HCT116 (cell line): ENCODE results near the gene RSRC1. TPM values are rescaled to one million over a fixed set of nuclear protein-coding genes. Genes with fewer than 3 reads are reported as not detected.
"Not testable (repeated sequence)": the region's sequence is repeated elsewhere in the genome, so short reads cannot be mapped to it uniquely, and the experiment has no call there.

Experiments used
- ATAC-seq: fragments of 200-7000 bp; cut with Tn5 transposase; 2 replicates; pipeline ENCODE4 v1.9.1; 2020; ENCODE audit warnings: mild to moderate bottlenecking, moderate library complexity
- BruUV-seq: library from RNA; stranded (reverse); fragments of 400-500 nt; replicated peaks from 2 replicates; lab custom pipeline; 2021; lab: Mats Ljungman, UMichigan
- CTCF ChIA-PET: fragments of 300-600 bp; sonication (Branson Sonifier 250); formaldehyde crosslinking; loops from one replicate; lab custom pipeline; 2021; ENCODE audit warnings: antibody characterized with exemption; lab: Charles Lee
- POLR2A ChIA-PET: fragments of 300-600, 350-600 bp; sonication (Branson Sonifier 250); formaldehyde crosslinking; loops from one replicate; lab custom pipeline; 2021; ENCODE audit warnings: antibody characterized with exemption; lab: Charles Lee
- RAD21 ChIA-PET, 2 experiments: fragments of 300-600 bp; sonication (Branson Sonifier 250); formaldehyde crosslinking; loops; one replicate each; lab custom pipeline; 2023; ENCODE audit warnings: low total read pairs in 2 of 2; ENCODE audit not compliant: uncharacterized antibody in 2 of 2, unreplicated experiment in 2 of 2, low non-redundant PET in 1 of 2; lab: Charles Lee
- DNase-seq: peaks from one replicate; pipeline ENCODE4 v3.0.0-alpha.2; 2010; ENCODE audit warnings: low read depth, low spot score
- H2AFZ ChIP-seq: fragments of 200-600 bp; shearing (Covaris generic), sonication (generic); 2 replicates; pipeline ENCODE4 v1.6.1; 2017; ENCODE audit warnings: low read depth, mixed run types, mixed read lengths, antibody characterized with exemption, low read length; ENCODE audit not compliant: poor library complexity, severe bottlenecking
- H3K27ac ChIP-seq: 2 replicates; pipeline ENCODE4 v1.5.1; 2012; ENCODE audit warnings: low read depth, low read length
- H3K27me3 ChIP-seq: fragments of 200-600 bp; sonication (generic); 2 replicates; pipeline ENCODE4 v1.6.1; 2016; ENCODE audit warnings: mixed run types, low read length, mixed read lengths; ENCODE audit not compliant: insufficient read depth
- H3K36me3 ChIP-seq, 2 experiments: fragments of 200-500 bp in 1 of 2; fragments of 200-600 bp in 1 of 2; sonication (Bioruptor generic) in 1 of 2; sonication (generic) in 1 of 2; 2 replicates each; pipeline versions ENCODE4 v1.5.1 to v1.6.1; 2014 to 2016; ENCODE audit warnings: low read length in 2 of 2, inconsistent platforms in 1 of 2, mixed read lengths in 1 of 2, mixed run types in 1 of 2; ENCODE audit not compliant: insufficient read depth in 2 of 2, control insufficient read depth in 1 of 2
- H3K4me1 ChIP-seq, 2 experiments: fragments of 200-600 bp in 1 of 2; sonication (generic) in 1 of 2; 2 replicates each; pipeline versions ENCODE4 v1.5.1 to v1.6.1; 2012 to 2017; ENCODE audit warnings: low read length in 2 of 2, inconsistent platforms in 1 of 2, mild to moderate bottlenecking in 1 of 2, mixed read lengths in 1 of 2, mixed run types in 1 of 2, moderate library complexity in 1 of 2; ENCODE audit not compliant: insufficient read depth in 2 of 2, control insufficient read depth in 1 of 2
- H3K4me2 ChIP-seq: fragments of 200-600 bp; sonication (generic); 2 replicates; pipeline ENCODE4 v1.6.1; 2017; ENCODE audit warnings: mixed run types, low read length, mixed read lengths
- H3K4me3 ChIP-seq, 2 experiments: fragments of 200-600 bp in 1 of 2; sonication (generic) in 1 of 2; replicated peaks in 1 of 2; 2 replicates each; pipeline ENCODE4 v1.5.1; 2011 to 2016; ENCODE audit warnings: low read length in 2 of 2, control low read depth in 1 of 2, low read depth in 1 of 2, mild to moderate bottlenecking in 1 of 2, mixed read lengths in 1 of 2, mixed run types in 1 of 2
- H3K79me2 ChIP-seq: fragments of 200-600 bp; sonication (generic); 2 replicates; pipeline ENCODE4 v1.6.1; 2017; ENCODE audit warnings: mild to moderate bottlenecking, mixed run types, low read length, moderate library complexity, mixed read lengths; ENCODE audit not compliant: insufficient read depth
- H3K9ac ChIP-seq: fragments of 200-600 bp; sonication (generic); 2 replicates; pipeline ENCODE4 v1.6.1; 2016; ENCODE audit warnings: low read length, mixed read lengths
- H3K9me2 ChIP-seq: fragments of 200-600 bp; sonication (generic), shearing (Covaris generic); 2 replicates; pipeline ENCODE4 v1.6.1; 2017; ENCODE audit warnings: mixed run types, mild to moderate bottlenecking, moderate library complexity; ENCODE audit not compliant: insufficient read depth
- H3K9me3 ChIP-seq, 2 experiments: fragments of 200-500 bp in 1 of 2; fragments of 200-600 bp in 1 of 2; sonication (Bioruptor generic) in 1 of 2; sonication (generic) in 1 of 2; 2 replicates each; pipeline ENCODE4 v1.6.1; 2014 to 2017; ENCODE audit warnings: low read length in 2 of 2, mixed read lengths in 2 of 2, inconsistent platforms in 1 of 2, low read depth in 1 of 2, mild to moderate bottlenecking in 1 of 2, mixed run types in 1 of 2, moderate library complexity in 1 of 2; ENCODE audit not compliant: control insufficient read depth in 1 of 2, insufficient read depth in 1 of 2
- H4K20me1 ChIP-seq: fragments of 200-600 bp; sonication (generic), shearing (Covaris generic); 2 replicates; pipeline ENCODE4 v1.6.1; 2017; ENCODE audit warnings: mixed run types, mild to moderate bottlenecking, moderate library complexity; ENCODE audit not compliant: insufficient read depth
- CEBPB ChIP-seq: IDR thresholded peaks from 2 replicates; pipeline ENCODE4 v1.6.1; 2012; ENCODE audit warnings: low read depth
- POLR2A ChIP-seq: IDR thresholded peaks from 2 replicates; pipeline ENCODE4 v1.7.0; 2011; ENCODE audit warnings: borderline replicate concordance; ENCODE audit not compliant: insufficient read depth, insufficient read length; ENCODE audit errors: extremely low read depth
- POLR2AphosphoS5 ChIP-seq: IDR thresholded peaks from 2 replicates; pipeline ENCODE4 v1.6.1; 2011; ENCODE audit warnings: mild to moderate bottlenecking, low read depth, low read length, moderate library complexity
- SP1 ChIP-seq: IDR thresholded peaks from 2 replicates; pipeline ENCODE4 v1.6.1; 2012; ENCODE audit warnings: low read depth
- SRF ChIP-seq: IDR thresholded peaks from 2 replicates; pipeline ENCODE4 v1.6.1; 2012; ENCODE audit warnings: low read depth
- YY1 ChIP-seq: IDR thresholded peaks from 2 replicates; pipeline ENCODE4 v1.6.1; 2011; ENCODE audit warnings: low read length, low read depth, moderate library complexity, mild to moderate bottlenecking; ENCODE audit not compliant: insufficient replicate concordance; ENCODE audit errors: extremely low read depth
- ZFX ChIP-seq: fragments of 450-650 bp; IDR thresholded peaks from 2 replicates; pipeline ENCODE4 v1.6.1; 2017
- intact Hi-C: fragments of 100-400 bp; cut with micrococcal nuclease; formaldehyde crosslinking; loops from 2 replicates; pipeline ENCODE4 v1.10.0; 2022
- total RNA-seq: library from RNA; stranded (reverse); gene quantifications from one replicate; pipeline ENCODE4 v1.2.1, GENCODE V29; 2021; ENCODE audit not compliant: unreplicated experiment
- TF ChIP-seq, protein P1 (sequence below): IDR thresholded peaks from 2 replicates; pipeline ENCODE4 v1.6.1; 2012
- TF ChIP-seq, protein P2 (sequence below): IDR thresholded peaks from 2 replicates; pipeline ENCODE4 v1.6.1; 2012

RSRC1 gene
- total RNA-seq, 1 experiment from 2014 or later: 37.1 TPM

DNA sequence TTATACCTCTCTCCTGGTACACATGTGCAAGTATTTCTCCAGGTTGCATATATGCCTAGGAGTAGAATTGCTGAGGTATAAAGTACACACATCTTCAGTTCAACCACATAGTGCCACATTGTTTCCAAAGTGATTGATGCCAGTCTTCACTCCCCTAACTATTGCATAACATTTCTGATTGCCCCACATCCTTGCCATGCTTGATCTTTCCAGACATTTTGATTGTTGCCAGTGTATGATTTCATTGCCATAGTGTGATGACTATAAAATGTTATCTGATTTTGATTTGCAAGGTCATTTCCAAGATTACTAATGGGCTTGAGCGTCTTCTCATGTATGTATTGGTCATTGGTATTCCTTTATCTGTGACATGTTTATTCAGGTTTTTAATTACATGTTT lies 400.0 kb downstream of the RSRC1 start:
- Histone ChIP-seq H3K4me2 (no peak overlapping the region), H3K36me3 (no peaks in the 10 kb centered on the region)
- POLR2A ChIA-PET: no interaction called here
- TF ChIP-seq CEBPB (no peak), SP1 (no peak), SRF (no peak), ZFX (no peak), YY1 (no peak), POLR2AphosphoS5 (no peak), POLR2A (no peak)
- TF ChIP-seq, protein P1, sequence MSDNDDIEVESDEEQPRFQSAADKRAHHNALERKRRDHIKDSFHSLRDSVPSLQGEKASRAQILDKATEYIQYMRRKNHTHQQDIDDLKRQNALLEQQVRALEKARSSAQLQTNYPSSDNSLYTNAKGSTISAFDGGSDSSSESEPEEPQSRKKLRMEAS: no peak
- TF ChIP-seq, protein P2, sequence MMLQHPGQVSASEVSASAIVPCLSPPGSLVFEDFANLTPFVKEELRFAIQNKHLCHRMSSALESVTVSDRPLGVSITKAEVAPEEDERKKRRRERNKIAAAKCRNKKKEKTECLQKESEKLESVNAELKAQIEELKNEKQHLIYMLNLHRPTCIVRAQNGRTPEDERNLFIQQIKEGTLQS: no peak
- TF ChIP-seq, all 23 proteins: peak for 0
- Histone ChIP-seq H3K9ac (no peak overlapping the region), H3K9me3 (no peaks in the 10 kb centered on the region), H3K9me2 (no peaks in the 10 kb centered on the region), H3K4me1 (no peaks in the 10 kb centered on the region), H3K27me3 (no peaks in the 10 kb centered on the region), H3K79me2 (no peaks in the 10 kb centered on the region), H3K27ac (no peak overlapping the region), H3K4me3 (no peak overlapping the region), H2AFZ (no peak overlapping the region), H4K20me1 (no peaks in the 10 kb centered on the region)
- ChIA-PET RAD21 (no interaction called here), CTCF (no interaction called here)
- intact Hi-C loops: no loop called here
- ATAC-seq (no peak), DNase-seq (no peak)
- BruUV-seq: no TSS peak

DNA sequence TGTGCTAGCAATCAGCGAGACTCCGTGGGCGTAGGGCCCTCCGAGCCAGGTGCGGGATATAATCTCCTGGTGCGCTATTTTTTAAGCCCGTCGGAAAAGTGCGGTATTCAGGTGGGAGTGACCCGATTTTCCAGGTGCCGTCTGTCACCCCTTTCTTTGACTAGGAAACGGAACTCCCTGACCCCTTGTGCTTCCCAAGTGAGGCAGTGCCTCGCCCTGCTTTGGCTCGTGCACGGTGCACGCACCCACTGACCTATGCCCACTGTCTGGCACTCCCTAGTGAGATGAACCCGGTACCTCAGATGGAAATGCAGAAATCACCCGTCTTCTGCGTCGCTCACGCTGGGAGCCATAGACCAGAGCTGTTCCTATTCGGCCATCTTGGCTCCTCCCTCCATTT lies 406.8 kb downstream of the RSRC1 start:
- RAD21 ChIA-PET, H4K20me1 ChIP-seq, BruUV-seq, DNase-seq, ATAC-seq, H2AFZ ChIP-seq, H3K36me3 ChIP-seq, H3K9me2 ChIP-seq, H3K9me3 ChIP-seq, POLR2A ChIA-PET, H3K4me3 ChIP-seq, H3K79me2 ChIP-seq, H3K4me1 ChIP-seq, H3K4me2 ChIP-seq, H3K27ac ChIP-seq, H3K9ac ChIP-seq, H3K27me3 ChIP-seq, CTCF ChIA-PET, intact Hi-C loops: not testable (repeated sequence)
